ENCODE results near the gene TUBA1A. TPM values are rescaled to one million over a fixed set of nuclear protein-coding genes. Genes with fewer than 3 reads are reported as not detected.
"Not testable (repeated sequence)": the region's sequence is repeated elsewhere in the genome, so short reads cannot be mapped to it uniquely, and the experiment has no call there.

The TUBA1A gene
- total RNA-seq, 6 donors from 2014 or later: 54.2 to 191 (median 122) TPM

DNA sequence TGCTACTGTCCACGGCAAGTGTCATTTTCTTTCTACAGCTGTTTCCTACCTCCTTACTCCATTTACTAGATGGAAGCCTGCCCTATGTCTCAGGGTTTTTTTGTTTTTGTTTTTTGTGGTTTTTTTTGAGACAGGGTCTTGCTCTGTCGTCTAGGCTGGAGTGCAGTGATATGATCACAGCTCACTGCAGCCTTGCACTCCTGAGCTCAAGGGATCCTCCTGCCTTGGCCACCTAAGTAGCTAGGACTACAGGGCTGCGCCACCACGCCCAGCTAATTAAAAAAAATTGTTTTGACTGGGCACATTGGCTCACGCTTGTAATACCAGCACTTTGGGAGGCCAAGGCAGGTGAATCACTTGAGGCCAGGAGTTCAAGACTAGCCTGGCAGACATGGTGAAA lies 14.7 kb downstream of the TUBA1A start:
- no peak for TF ChIP-seq POLR2A (IDR thresholded peaks at IDR 0.05)
- TF ChIP-seq, protein P1, sequence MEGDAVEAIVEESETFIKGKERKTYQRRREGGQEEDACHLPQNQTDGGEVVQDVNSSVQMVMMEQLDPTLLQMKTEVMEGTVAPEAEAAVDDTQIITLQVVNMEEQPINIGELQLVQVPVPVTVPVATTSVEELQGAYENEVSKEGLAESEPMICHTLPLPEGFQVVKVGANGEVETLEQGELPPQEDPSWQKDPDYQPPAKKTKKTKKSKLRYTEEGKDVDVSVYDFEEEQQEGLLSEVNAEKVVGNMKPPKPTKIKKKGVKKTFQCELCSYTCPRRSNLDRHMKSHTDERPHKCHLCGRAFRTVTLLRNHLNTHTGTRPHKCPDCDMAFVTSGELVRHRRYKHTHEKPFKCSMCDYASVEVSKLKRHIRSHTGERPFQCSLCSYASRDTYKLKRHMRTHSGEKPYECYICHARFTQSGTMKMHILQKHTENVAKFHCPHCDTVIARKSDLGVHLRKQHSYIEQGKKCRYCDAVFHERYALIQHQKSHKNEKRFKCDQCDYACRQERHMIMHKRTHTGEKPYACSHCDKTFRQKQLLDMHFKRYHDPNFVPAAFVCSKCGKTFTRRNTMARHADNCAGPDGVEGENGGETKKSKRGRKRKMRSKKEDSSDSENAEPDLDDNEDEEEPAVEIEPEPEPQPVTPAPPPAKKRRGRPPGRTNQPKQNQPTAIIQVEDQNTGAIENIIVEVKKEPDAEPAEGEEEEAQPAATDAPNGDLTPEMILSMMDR (IDR thresholded peaks at IDR 0.05): no peak
- H3K4me1 ChIP-seq: no peaks in the 10 kb centered on the region
- no peak overlapping the region for H3K27ac ChIP-seq
- no peaks in the 10 kb centered on the region for H3K27me3 ChIP-seq
- no peak overlapping the region for H3K4me3 ChIP-seq
- no peak for ATAC-seq (ENCODE audit: low FRiP score in 2 of 2)
- no peak for DNase-seq
- H3K36me3 ChIP-seq: no peaks in the 10 kb centered on the region
- WGBS, 2 donors: 71 to 87% methylated on average over 5 of the region's 5 CpGs
- no peaks in the 10 kb centered on the region for H3K9me3 ChIP-seq

DNA sequence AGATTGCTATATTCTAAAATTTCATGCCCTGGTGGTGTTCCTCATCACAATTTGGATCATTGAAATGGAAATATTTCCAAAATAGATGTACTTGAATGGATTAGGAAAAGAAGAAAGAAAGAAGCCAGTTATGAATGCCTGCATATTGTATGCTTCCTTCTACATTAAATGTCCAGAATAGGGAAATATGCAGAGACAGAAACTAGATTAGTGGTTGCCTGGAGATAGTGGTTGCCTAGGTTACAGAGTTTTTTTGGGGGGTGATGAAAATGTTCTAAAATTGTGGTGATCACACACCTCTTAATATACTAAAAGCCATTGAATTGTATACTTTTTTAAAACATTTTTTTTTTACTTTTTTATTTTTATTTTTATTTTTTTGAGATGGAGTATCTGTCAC lies 18.0 kb downstream of the TUBA1A start:
- Histone ChIP-seq H3K27me3 (no peaks in the 10 kb centered on the region), H3K27ac (no peak overlapping the region), H3K4me1 (no peaks in the 10 kb centered on the region), H3K9me3 (no peaks in the 10 kb centered on the region), H3K36me3 (no peaks in the 10 kb centered on the region), H3K4me3 (no peak overlapping the region)
- TF ChIP-seq, protein P1 (IDR thresholded peaks at IDR 0.05): no peak
- TF ChIP-seq EP300 (IDR thresholded peaks at IDR 0.05): no peak
- TF ChIP-seq POLR2A (IDR thresholded peaks at IDR 0.05): no peak
- no peak for TF ChIP-seq POLR2AphosphoS5 (IDR thresholded peaks at IDR 0.05)
- DNase-seq: no peak
- no peak for ATAC-seq (ENCODE audit: low FRiP score in 2 of 2)

DNA sequence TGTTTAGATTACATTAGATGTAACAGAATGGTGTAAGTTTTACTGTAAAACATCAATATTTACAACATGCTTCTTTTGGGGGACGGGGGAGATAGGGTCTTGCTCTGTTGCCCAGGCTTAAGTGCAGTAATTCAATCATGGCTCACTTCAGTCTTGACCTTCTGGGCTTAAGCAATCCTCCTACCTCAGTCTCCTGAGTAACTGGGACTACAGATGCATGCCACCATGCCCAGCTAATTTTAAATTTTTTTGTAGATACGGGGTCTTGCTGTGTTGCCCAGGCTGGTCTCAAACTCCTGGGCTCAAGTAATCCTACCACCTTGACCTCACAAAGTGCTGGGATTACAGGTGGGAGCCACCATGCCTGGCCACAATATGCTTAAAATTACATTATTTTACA lies 23.8 kb downstream of the TUBA1A start:
- Histone ChIP-seq H3K4me1 (no peaks in the 10 kb centered on the region), H3K9me3 (no peaks in the 10 kb centered on the region), H3K4me3 (no peak overlapping the region), H3K36me3 (no peaks in the 10 kb centered on the region), H3K27me3 (no peaks in the 10 kb centered on the region), H3K27ac (no peak overlapping the region)
- no peak for DNase-seq
- WGBS, 2 donors: 92 to 93% methylated on average over 2 of the region's 2 CpGs
- ATAC-seq (ENCODE audit: low FRiP score in 2 of 2): no peak
- TF ChIP-seq, protein P1 (IDR thresholded peaks at IDR 0.05): no peak

DNA sequence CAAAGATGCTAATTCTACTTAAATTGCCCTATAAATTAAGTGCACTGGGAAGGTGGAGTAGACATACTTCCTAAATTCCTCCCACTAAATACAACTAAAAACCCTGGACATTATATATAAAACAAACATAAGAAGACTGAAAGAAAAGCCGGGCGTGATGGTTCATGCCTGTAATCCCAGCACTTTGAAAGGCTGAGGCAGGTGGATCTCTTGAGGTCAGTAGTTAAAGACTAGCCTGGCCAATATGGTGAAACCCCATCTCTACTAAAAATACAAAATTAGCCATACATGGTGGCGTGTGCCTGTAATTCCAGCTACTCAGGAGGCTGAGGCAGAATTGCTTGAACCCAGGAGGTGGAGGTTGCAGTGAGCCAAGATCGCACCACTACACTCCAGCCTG lies 27.0 kb downstream of the TUBA1A start:
- not testable (repeated sequence) for H3K4me3 ChIP-seq; H3K9me3 ChIP-seq; H3K36me3 ChIP-seq; DNase-seq; H3K27me3 ChIP-seq; H3K27ac ChIP-seq; ATAC-seq (ENCODE audit: low FRiP score in 2 of 2); H3K4me1 ChIP-seq
- WGBS, 2 donors: 88 to 90% methylated on average over 4 of the region's 4 CpGs

DNA sequence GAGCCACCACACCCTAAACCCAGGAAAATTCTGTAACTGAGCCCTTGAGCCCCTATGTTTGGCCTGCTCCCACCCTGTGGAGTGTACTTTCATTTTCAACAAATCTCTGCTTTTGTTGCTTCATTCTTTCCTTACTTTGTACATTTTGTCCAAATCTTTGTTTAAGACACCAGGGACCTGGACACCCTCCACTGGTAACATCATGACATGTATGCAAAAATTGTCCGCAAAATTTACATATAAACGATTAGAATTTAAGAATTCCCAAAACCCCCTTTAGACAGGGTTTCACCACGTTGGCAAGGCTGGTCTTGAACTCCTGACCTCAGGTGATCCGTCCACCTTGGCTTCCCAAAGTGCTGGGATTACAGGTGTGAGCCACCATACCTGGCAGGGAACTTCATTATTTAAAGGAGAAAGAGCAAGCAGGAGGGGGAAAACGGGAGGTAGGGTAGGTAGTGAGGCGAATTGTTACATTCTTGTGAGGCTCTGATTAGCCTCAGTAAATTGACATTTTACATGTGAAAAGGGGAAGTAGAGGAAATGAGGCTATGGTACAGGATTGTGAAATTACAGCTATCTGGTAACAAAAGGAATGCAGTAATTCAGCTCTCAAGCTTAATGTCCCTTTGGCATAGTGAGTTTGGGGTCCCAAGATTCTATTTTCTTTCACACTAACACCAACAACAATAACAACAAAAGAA lies 27.6 kb downstream of the TUBA1A start:
- 71 to 74% methylated on average over 6 of the region's 6 CpGs for WGBS, 2 donors
- Histone ChIP-seq H3K9me3 (no peaks in the 10 kb centered on the region), H3K36me3 (no peaks in the 10 kb centered on the region), H3K4me3 (no peak overlapping the region), H3K27ac (no peak overlapping the region), H3K27me3 (no peaks in the 10 kb centered on the region), H3K4me1 (no peaks in the 10 kb centered on the region)
- ATAC-seq (ENCODE audit: low FRiP score in 2 of 2) (no peak), DNase-seq (no peak)
- TF ChIP-seq POLR2A (IDR thresholded peaks at IDR 0.05): no peak

DNA sequence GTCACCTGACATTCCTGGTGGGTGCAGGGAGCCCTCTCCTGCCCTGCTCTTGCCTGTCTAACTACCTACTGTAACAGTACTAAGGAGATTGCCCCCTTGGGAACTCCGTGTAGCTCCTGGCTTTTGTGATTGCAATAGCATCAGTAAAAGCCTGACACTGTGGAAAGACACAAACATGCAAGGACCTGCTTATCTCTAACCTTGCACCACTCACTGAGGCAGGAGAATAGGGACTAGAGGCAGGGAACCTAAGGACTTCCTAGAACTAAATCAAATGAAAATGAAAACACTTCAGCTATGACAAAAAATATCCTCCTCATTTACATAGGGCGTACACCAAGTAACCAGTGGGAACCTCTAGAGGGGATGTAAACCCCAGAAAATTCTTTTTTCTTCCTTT lies 28.5 kb downstream of the TUBA1A start:
- Histone ChIP-seq H3K27me3 (no peaks in the 10 kb centered on the region), H3K4me1 (no peaks in the 10 kb centered on the region), H3K4me3 (no peak overlapping the region), H3K9me3 (no peaks in the 10 kb centered on the region), H3K36me3 (no peaks in the 10 kb centered on the region), H3K27ac (no peak overlapping the region)
- TF ChIP-seq EP300 (IDR thresholded peaks at IDR 0.05): no peak
- TF ChIP-seq POLR2A (IDR thresholded peaks at IDR 0.05): no peak
- TF ChIP-seq, protein P1 (IDR thresholded peaks at IDR 0.05): no peak
- TF ChIP-seq POLR2AphosphoS5 (IDR thresholded peaks at IDR 0.05): no peak
- DNase-seq: no peak
- 68 to 82% methylated on average over 1 to 2 of the region's 2 CpGs for WGBS, 2 donors
- no peak for ATAC-seq (ENCODE audit: low FRiP score in 2 of 2)
